Activated B cell treated with CpG ODN at 0.5 μM for 24 hours (primary cell): Measurements from ENCODE around the gene C1orf116. TPM values are rescaled to one million over a fixed set of nuclear protein-coding genes. Genes with fewer than 3 reads are reported as not detected.

Experiments used
- ATAC-seq: fragments of 200-7000 bp; cut with Tn5 transposase; one replicate; pipeline ENCODE4 v1.10.0; 2021; ENCODE audit warnings: low read depth, mild to moderate bottlenecking, moderate library complexity
- CTCF ChIA-PET: fragments of 350-600 bp; sonication (Branson Sonifier 250); formaldehyde crosslinking; loops from one replicate; lab custom pipeline; 2021; ENCODE audit warnings: antibody characterized with exemption; lab: Charles Lee
- POLR2A ChIA-PET: fragments of 350-600 bp; sonication (Branson Sonifier 250); formaldehyde crosslinking; loops from one replicate; lab custom pipeline; 2021; ENCODE audit warnings: antibody characterized with exemption; lab: Charles Lee
- DNase-seq: peaks from one replicate; pipeline ENCODE4 v3.0.0; 2022
- H3K27ac Mint-ChIP-seq: one replicate; pipeline ENCODE4 v1.8.0; 2020; ENCODE audit warnings: mixed read lengths
- H3K27me3 Mint-ChIP-seq: one replicate; pipeline ENCODE4 v1.8.0; 2021; ENCODE audit warnings: mixed read lengths
- H3K36me3 Mint-ChIP-seq: one replicate; pipeline ENCODE4 v1.8.0; 2021; ENCODE audit warnings: low read depth, mixed read lengths
- H3K4me1 Mint-ChIP-seq: one replicate; pipeline ENCODE4 v1.8.0; 2021; ENCODE audit warnings: mixed read lengths
- H3K4me3 Mint-ChIP-seq: one replicate; pipeline ENCODE4 v1.8.0; 2020; ENCODE audit warnings: mild to moderate bottlenecking, mixed read lengths
- H3K9me3 Mint-ChIP-seq: one replicate; pipeline ENCODE4 v1.8.0; 2020; ENCODE audit warnings: mixed read lengths
- CTCF ChIP-seq: fragments of 200-600 bp; IDR thresholded peaks from one replicate; pipeline ENCODE4 v1.8.0; 2022; ENCODE audit warnings: antibody characterized with exemption, mild to moderate bottlenecking
- intact Hi-C: fragments of 100-400 bp; cut with micrococcal nuclease; formaldehyde crosslinking; loops from one replicate; pipeline ENCODE4 v1.15.1; 2024
- total RNA-seq: library from RNA; stranded (reverse); gene quantifications from 2 replicates; pipeline ENCODE4 v1.2.3, GENCODE V29; 2022

Gene C1orf116
- total RNA-seq, 1 donor from 2014 or later: 0.09 TPM

- intact Hi-C loops: no loop called here
- ATAC-seq (peak; percentile 45), DNase-seq (no peak)
- ChIA-PET POLR2A (no interaction called here), CTCF (interaction anchor here (0.7 to 2.9 kb wide), 2 partner anchors 15 to 336 kb away, joined by 3 to 9 read pairs; no protein-coding TSS in a partner anchor)
- Mint-ChIP-seq H3K36me3 (peaks cover 61% of the 10 kb centered on the region), H3K4me1 (peaks cover 22% of the 10 kb centered on the region), H3K9me3 (no peaks in the 10 kb centered on the region), H3K4me3 (no peak overlapping the region), H3K27ac (no peak overlapping the region), H3K27me3 (no peaks in the 10 kb centered on the region)
- no peak for TF ChIP-seq CTCF
Observed at GRCh38 chr1:207069858-207070506, 37.4 kb upstream of the C1orf116 start.

GRCh38 chr1:207069061-207069460 is 36.5 kb upstream of the C1orf116 start:
- CTCF ChIA-PET: interaction anchor here (0.9 to 2.9 kb wide), 3 partner anchors 10 to 337 kb away, joined by 3 to 9 read pairs (median 3); no protein-coding TSS in a partner anchor
- no peaks in the 10 kb centered on the region for H3K9me3 Mint-ChIP-seq
- peak overlapping the region; percentile 27 for H3K27ac Mint-ChIP-seq
- H3K4me3 Mint-ChIP-seq: no peak overlapping the region
- H3K36me3 Mint-ChIP-seq: peaks cover 64% of the 10 kb centered on the region
- intact Hi-C loops: no loop called here
- POLR2A ChIA-PET: no interaction called here
- no peak for TF ChIP-seq CTCF
- ATAC-seq: no peak
- no peaks in the 10 kb centered on the region for H3K27me3 Mint-ChIP-seq
- peaks cover 22% of the 10 kb centered on the region for H3K4me1 Mint-ChIP-seq
- no peak for DNase-seq

GRCh38 chr1:207067665-207068064 is 35.1 kb upstream of the C1orf116 start:
- POLR2A ChIA-PET: no interaction called here
- Mint-ChIP-seq H3K9me3 (no peaks in the 10 kb centered on the region), H3K4me3 (no peak overlapping the region), H3K36me3 (peaks cover 71% of the 10 kb centered on the region), H3K27me3 (no peaks in the 10 kb centered on the region), H3K27ac (no peak overlapping the region), H3K4me1 (peaks cover 22% of the 10 kb centered on the region)
- CTCF ChIA-PET: interaction anchor here (1.6 kb wide), 1 partner anchor 17 kb away, joined by 3 read pairs; no protein-coding TSS in a partner anchor
- intact Hi-C loops: no loop called here
- DNase-seq (no peak), ATAC-seq (no peak)
- no peak for TF ChIP-seq CTCF

GRCh38 chr1:207067185-207067584 is 34.6 kb upstream of the C1orf116 start:
- Mint-ChIP-seq H3K27ac (no peak overlapping the region), H3K9me3 (no peaks in the 10 kb centered on the region), H3K4me1 (peaks cover 22% of the 10 kb centered on the region), H3K36me3 (peaks cover 71% of the 10 kb centered on the region), H3K27me3 (no peaks in the 10 kb centered on the region), H3K4me3 (no peak overlapping the region)
- intact Hi-C loops: no loop called here
- ATAC-seq (no peak), DNase-seq (no peak)
- ChIA-PET CTCF (no interaction called here), POLR2A (no interaction called here)
- TF ChIP-seq CTCF: no peak

GRCh38 chr1:207064561-207064960 is 32.0 kb upstream of the C1orf116 start:
- peaks cover 75% of the 10 kb centered on the region for H3K36me3 Mint-ChIP-seq

More at GRCh38 chr1:207064561-207064960, 32.0 kb upstream of the C1orf116 start:
- no peaks in the 10 kb centered on the region for H3K27me3 Mint-ChIP-seq
- no peak overlapping the region for H3K4me3 Mint-ChIP-seq
- ChIA-PET CTCF (interaction anchor here (1.4 kb wide), 1 partner anchor 11 kb away, joined by 3 read pairs; no protein-coding TSS in a partner anchor), POLR2A (interaction anchor here (0.7 kb wide), 1 partner anchor 8 kb away, joined by 3 read pairs; no protein-coding TSS in a partner anchor)
- H3K27ac Mint-ChIP-seq: no peak overlapping the region
- DNase-seq (no peak), ATAC-seq (no peak)
- no peaks in the 10 kb centered on the region for H3K9me3 Mint-ChIP-seq
- H3K4me1 Mint-ChIP-seq: peaks cover 4% of the 10 kb centered on the region
- no peak for TF ChIP-seq CTCF
- intact Hi-C loops: no loop called here
